NCI-H1417 (cell line): ENCODE results near the gene MSH6.
"Not testable (repeated sequence)": the region's sequence is repeated elsewhere in the genome, so short reads cannot be mapped to it uniquely, and the experiment has no call there.

Experiments
- DNase-seq, 3 experiments: peaks; one replicate each; lab custom pipeline; 2025; lab: John Stamatoyannopoulos, UW

MSH6 gene

DNA sequence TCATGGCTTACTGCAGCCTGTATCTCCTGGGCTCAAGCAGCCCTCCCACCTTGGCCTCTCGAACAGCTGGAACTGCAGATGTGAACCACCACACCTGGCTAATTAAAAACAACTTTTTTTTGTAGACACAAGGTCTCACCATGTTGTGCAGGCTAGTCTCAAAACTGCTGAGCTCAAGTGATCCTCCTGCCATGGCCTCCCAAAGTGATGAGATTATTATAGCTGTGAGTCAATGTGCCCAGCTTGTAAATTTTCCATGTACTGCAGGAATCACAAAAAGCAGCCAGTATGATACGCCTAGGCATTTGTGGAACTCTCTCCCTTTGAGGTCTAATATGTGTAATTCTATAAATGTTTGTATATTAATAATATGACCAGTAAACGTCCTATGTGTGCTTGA, 59.9 kb downstream of the MSH6 start:
- DNase-seq: no peak

DNA sequence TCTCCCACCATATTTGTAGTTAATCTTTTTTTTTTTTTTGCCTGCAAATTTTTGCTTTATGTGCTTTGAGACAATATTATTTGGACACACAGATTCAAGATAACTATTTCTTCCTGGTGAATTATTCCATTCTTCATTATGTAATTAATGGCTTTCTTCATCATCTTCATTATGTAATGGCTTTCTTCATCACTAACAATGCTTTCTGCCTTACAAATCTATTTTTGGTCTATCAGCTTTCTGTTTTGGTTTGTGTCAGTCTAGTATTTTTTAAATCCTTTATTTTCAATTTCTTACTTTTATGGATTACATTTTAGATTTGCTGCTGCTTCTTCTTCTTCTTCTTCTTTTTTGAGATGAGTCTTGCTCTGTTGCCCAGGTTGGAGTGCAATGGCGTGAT, 60.5 kb downstream of the MSH6 start:
- no peak for DNase-seq

- no peak for DNase-seq
These were observed 61.2 kb downstream of the MSH6 start for GRCh38 chr2:47844162-47844561.

- no peak for DNase-seq
These were observed 66.4 kb downstream of the MSH6 start for GRCh38 chr2:47849368-47849767.

GRCh38 chr2:47850198-47850597, 67.3 kb downstream of the MSH6 start:
- DNase-seq: no peak

DNA sequence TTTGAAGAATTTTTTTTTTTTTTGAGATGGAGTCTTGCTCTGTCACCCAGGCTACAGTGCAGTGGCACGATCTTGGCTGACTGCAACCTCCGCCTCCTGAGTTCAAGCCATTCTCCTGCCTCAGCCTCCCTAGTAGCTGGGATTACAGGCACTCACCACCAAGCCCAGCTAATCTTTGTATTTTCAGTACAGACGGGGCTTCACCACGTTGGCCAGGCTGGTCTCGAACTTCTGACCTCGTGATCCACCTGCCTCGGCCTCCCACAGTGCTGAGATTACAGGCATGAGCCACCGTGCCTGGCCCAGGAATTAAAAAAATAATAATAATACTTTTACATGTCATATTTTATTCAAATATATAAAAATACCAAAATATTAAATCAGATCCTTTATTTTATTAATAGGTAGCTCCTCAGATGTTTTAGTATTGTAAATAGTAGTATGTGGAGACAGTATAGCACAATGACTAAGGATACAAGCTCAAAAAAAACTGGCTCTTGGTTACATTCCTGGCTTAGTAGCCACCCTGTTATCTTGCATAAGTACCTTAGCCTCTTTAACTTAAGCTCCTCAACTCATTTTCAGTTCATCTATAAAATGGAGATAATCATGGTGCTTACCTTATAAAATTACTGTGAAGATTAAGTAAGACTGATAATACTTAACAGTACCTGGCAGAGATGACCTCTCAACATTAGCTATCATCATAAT, 70.3 kb downstream of the MSH6 start:
- DNase-seq: not testable (repeated sequence)
